ENCODE measurements around the gene AOX1. TPM values are rescaled to one million over a fixed set of nuclear protein-coding genes. Genes with fewer than 3 reads are reported as not detected.

Gene AOX1
- total and polyA plus RNA-seq, 2 donors (not counting 1 experiment from before 2014, with no cell fraction given) = 0.18 TPM; not detected in 1

DNA sequence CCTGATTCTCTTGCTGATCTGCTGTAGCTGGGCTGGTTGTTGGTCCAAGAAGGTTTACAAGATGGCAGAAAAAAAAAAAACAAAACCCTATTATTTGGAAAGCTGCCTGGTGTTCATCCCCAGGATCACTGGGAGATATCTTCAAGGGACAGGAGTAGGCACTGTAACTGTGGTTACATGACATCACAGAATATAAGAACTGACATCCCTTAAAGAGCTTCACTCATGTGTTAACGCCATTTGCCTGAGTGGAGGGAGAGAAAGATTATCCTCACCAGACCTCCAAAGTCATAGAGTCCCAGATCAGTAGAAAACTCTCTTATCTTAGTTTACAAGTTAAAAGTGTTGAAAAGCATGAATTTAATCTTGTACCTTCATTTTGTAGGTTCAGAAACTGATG lies 130.6 kb downstream of the AOX1 start:
- H3K4me3 ChIP-seq (ENCODE audit: control extremely low read depth in 1 of 5, extremely low read depth in 1 of 5, insufficient read depth in 1 of 5, low read depth in 2 of 5, low read length in 4 of 5) = no peak overlapping the region
- ChIA-PET POLR2A (no interaction called here), CTCF (no interaction called here)
- TF ChIP-seq CTCF (IDR thresholded peaks at IDR 0.05) (no peak), EZH2 (IDR thresholded peaks at IDR 0.05; ENCODE audit: borderline replicate concordance, insufficient read depth, low read depth, low read length, poor library complexity, severe bottlenecking) (no peak)
- Mint-ChIP-seq H3K4me1 (peaks cover 12% of the 10 kb centered on the region), H3K4me3 (no peak overlapping the region), H3K27me3 (no peaks in the 10 kb centered on the region), H3K9me3 (ENCODE audit: insufficient read depth) (peaks cover 2% of the 10 kb centered on the region), H3K27ac (no peak overlapping the region)
- no peak overlapping the region for H2AFZ ChIP-seq (ENCODE audit: insufficient read depth, low read depth, low read length, poor library complexity, severe bottlenecking)
- DNase-seq (no peak), ATAC-seq (ENCODE audit: low read depth) (no peak)
- no CpG with 5 or more reads among the region's 1 CpG for WGBS (ENCODE audit: insufficient coverage)
- H3K27me3 ChIP-seq (replicated peaks in 1 of 4; ENCODE audit: control extremely low read depth in 1 of 4, control insufficient read depth in 3 of 4, insufficient read depth in 4 of 4, low read length in 3 of 4) = no peaks in the 10 kb centered on the region
- H3K36me3 ChIP-seq (replicated peaks in 1 of 2; ENCODE audit: control extremely low read depth in 1 of 2, control insufficient read depth in 1 of 2, extremely low read depth in 1 of 2, insufficient read depth in 2 of 2, low read length in 1 of 2) = no peaks in the 10 kb centered on the region
- H3K27ac ChIP-seq (ENCODE audit: low read length in 2 of 2) = no peak overlapping the region
- no peak overlapping the region for H3K9ac ChIP-seq (ENCODE audit: low read length)
- H4K20me1 ChIP-seq (ENCODE audit: control insufficient read depth, insufficient read depth, low read length, poor library complexity, severe bottlenecking) = no peaks in the 10 kb centered on the region
- H3K9me3 ChIP-seq (ENCODE audit: control extremely low read depth in 1 of 3, control insufficient read depth in 2 of 3, insufficient read depth in 1 of 3, low read length in 2 of 3) = no peaks in the 10 kb centered on the region
- no peaks in the 10 kb centered on the region for H3K79me2 ChIP-seq (ENCODE audit: control insufficient read depth, insufficient read depth, low read length)
- H3K4me1 ChIP-seq (ENCODE audit: control insufficient read depth in 2 of 2, insufficient read depth in 2 of 2, low read length in 2 of 2) = peaks cover 5 to 6% of the 10 kb centered on the region in 2 donors
- intact Hi-C loops (cut with micrococcal nuclease) = no loop called here
- H3K4me2 ChIP-seq (replicated peaks; ENCODE audit: low read depth, low read length, poor library complexity, severe bottlenecking) = no peak overlapping the region

Other genes starting within 250 kb of the AOX1 start
- gene KCTD18, start 75.9 kb upstream of the AOX1 start, total RNA-seq = 20.2 and 21.3 TPM in 2 replicates
- gene KCTD18, start 75.9 kb upstream of the AOX1 start, polyA plus RNA-seq = 15.3 and 20.8 TPM in 2 replicates
- gene SGO2, start 59.8 kb upstream of the AOX1 start, total RNA-seq = 4.0 and 5.3 TPM in 2 replicates
- 0.89 and 0.98 TPM in 2 replicates for gene SGO2, start 59.8 kb upstream of the AOX1 start, polyA plus RNA-seq
- gene BZW1, start 225.9 kb downstream of the AOX1 start, total RNA-seq = 109 and 120 TPM in 2 replicates
- gene BZW1, start 225.9 kb downstream of the AOX1 start, polyA plus RNA-seq = 53.8 and 91.4 TPM in 2 replicates

Data from B cell (primary cell).